DMS153 treated with DMSO at 0.1 percent for 48 hours (cell line): Measurements from ENCODE around the gene PEMT.
"Not testable (repeated sequence)": the region's sequence is repeated elsewhere in the genome, so short reads cannot be mapped to it uniquely, and the experiment has no call there.

Experiments
- DNase-seq: peaks from one replicate; lab custom pipeline; 2025; ENCODE audit not compliant: unreplicated experiment; lab: John Stamatoyannopoulos, UW

PEMT gene, protein sequence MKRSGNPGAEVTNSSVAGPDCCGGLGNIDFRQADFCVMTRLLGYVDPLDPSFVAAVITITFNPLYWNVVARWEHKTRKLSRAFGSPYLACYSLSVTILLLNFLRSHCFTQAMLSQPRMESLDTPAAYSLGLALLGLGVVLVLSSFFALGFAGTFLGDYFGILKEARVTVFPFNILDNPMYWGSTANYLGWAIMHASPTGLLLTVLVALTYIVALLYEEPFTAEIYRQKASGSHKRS

DNA sequence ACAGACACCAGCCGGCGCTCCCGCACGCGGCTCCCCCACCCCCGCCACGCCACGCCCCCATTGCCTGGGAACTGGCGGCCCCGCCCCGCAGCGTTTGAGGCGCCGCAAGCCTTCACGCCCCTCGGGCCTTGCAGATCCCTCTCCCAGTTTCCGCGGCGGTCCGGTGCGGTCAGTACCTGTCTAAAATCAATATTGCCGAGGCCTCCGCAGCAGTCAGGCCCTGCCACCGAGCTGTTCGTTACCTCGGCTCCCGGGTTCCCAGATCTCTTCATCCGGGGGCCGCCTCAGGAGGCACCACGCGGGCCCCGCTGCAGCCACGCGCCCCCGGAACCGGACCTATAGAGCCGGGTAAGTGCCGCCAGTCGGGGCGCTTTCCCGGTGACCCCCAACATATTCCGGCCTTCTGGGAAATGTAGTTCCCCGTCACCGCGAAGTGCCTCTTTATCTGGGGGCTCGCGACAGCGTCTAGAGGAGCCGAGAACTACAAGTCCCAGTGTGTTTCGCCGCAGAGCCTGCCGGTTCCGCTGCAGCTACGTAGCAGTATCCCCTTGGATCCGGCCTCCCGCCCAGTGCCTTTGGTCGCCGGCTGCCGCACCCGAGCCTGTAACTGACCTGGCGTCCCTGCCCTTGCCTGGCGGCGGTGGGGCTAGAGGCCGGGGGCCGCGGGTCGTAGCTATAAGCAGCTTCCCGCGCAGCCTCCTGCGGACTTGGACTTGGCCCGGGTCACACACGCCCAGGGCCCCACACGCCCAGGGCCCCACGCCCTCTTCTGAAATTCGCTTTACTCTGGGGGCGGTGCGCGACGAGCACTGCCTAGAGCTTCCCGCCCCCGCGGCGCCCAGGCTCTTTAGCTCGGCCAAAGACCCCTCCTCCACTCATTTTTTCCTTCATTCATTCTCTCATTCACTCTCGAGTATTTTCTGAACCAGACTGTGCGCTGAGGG is at the start of gene PEMT:
TSS of gene PEMT (minus strand) at position 354 of the 944 bp plus-strand sequence. CDS start at position 272, 82 bp downstream.
- DNase-seq = peak; percentile 77

DNA sequence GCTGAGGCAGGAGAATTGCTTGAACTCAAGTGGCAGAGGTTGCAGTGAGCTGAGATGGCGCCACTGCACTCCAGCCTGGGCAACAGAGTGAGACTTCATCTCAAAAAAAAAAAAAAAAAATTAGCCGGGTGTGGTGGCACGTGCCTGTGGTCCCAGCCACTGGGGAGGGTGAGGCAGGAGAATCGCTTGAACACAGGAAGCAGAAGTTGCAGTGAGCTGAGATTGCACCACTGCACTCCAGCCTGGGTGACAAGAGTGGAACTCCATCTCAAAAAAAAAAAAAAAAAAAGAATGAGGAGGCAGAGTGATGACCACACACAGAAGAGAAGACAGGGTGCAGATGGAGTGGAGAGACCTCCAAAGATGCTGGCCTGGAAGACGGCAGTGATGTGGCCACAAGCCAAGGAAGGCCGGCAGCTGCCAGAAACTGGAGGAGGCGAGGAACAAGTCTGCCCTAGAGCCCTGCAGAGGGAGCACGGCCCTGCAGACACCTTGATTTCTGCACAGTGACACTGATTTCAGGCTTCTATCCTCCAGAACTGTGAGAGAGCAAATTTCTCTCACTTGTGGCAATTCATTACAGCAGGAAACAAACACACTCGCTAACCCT is 48.3 kb upstream of the PEMT start:
- not testable (repeated sequence) for DNase-seq

DNA sequence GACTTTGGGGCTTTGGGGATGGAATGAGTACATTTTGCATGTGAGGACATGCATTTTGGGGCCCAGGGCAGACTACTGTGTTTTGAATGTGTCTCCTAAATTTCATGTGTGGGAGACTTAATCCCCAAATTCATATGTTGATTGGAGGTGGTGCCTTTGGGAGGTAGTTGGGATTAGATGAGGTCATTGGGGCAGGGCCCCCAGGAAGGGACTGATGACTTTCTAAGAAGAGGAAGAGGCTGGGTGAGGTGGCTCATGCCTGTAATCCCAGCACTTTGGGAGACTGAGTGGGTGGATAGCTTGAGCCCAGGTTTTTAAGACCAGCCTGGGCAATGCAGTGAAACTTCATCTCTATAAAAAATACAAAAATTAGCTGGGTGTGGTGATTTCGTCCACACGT is 47.0 kb upstream of the PEMT start:
- DNase-seq = no peak

DNA sequence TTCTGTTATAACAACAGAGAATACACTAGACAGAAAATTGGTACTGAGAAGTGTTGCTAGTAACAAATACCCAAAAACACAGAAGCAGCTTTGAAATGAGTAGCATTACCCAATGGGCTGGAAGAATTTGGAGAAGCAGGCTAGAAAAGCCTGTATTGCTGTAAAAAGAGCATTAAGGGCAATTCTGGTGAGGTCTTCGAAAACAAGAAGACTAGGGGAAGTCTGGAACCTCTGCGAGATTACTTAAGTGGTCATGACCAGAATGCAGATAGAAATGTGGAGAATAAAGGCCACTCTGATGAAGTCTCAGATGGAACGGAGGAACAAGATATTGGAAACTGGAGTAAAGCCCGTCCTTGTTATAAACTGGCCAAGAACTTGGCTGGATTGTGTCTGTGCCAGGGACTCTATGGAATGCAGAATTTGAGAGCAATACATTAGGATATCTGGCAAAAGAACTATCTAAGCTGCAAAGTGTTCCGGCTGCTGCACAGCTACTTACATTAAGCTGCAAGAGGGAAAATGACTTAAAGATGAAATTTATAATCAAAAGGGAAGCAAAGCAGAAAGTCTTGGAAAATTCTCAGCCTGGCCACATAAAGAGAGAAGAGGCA is 44.9 kb upstream of the PEMT start:
- DNase-seq = no peak

DNA sequence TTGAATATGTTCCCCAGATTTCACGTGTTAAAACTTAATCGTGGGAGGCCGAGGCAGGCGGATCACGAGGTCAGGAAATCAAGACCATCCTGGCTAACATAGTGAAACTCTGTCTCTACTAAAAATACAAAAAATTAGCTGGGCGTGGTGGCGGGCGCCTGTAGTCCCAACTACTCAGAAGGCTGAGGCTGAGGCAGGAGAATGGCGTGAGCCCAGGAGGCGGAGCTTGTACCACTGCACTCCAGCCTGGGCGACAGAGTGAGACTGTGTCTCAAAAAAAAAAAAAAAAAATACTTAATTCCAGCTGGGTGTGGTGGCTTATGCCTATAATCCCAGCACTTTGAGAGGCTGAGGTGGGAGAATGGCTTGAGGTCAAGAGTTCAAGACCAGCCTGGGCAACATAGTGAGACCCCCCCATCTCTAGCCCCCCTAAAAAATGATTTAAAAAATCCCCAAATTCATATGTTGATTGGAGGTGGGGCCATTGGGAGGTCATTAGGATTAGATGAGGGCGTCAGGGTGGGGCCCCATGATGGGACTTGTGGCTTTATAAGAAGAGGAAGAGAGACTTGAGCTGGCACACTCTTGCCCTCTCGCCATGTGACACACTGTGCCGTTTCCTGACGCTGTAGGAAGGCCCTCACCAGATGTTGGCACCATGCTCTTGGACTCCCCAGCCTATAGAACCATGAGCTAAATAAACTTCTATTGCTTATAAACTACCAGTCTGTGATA is 44.2 kb upstream of the PEMT start:
- DNase-seq = not testable (repeated sequence)

DNA sequence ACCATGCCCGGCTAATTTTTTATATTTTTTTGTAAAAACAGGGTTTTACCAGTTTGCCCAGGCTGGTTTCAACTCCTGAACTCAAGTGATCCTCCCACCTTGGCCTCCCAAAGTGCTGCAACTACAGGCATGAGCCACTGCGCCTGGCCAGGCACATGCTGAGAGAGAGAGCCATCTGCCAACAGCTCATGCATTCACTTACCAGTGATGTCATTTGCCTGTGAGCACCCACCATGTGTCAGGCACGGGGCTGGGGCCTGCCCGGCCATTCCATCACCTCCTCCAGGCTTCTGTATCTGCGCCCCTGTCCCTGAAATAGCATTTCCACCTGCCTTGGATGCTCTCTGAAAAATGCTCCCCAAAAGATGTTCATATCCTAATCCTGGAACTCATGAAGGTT is 43.6 kb upstream of the PEMT start:
- no peak for DNase-seq

DNA sequence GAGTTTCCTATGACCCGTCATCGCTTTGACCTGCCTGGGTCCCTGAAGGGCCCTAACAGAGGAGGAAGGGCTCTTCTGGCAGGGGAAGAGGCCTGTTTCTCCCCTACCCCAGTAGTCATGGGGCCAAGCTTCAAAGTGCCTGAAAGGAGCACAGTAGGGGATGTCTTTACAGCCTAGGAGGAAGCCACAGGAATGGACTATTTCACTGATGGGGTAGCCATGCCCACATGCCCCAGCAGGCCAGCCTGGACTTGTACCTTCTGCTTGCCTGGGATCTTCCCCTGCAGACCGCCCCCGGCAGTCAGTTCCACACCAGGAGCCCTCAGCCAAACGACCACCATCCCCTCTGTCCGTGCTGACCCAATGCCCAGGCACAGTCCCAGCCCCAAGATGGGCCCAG is 41.8 kb upstream of the PEMT start:
- DNase-seq = no peak

DNA sequence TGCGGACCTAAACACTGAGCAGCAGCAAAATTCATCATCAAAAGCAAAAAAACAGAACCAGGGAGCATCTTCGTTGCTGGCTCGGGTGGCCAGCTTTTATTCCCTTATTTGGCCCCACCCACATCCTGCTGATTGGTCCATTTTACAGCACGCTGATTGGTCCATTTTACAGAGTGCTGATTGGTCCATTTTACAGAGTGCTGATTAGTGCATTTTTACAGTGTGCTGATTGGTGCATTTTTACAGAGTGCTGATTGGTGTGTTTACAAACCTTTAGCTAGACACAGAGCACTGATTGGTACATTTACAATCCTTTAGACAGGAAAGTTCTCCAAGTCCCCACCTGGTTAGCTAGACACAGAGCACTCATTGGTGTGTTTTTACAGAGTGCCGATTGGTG is 41.2 kb upstream of the PEMT start:
- DNase-seq = not testable (repeated sequence)

DNA sequence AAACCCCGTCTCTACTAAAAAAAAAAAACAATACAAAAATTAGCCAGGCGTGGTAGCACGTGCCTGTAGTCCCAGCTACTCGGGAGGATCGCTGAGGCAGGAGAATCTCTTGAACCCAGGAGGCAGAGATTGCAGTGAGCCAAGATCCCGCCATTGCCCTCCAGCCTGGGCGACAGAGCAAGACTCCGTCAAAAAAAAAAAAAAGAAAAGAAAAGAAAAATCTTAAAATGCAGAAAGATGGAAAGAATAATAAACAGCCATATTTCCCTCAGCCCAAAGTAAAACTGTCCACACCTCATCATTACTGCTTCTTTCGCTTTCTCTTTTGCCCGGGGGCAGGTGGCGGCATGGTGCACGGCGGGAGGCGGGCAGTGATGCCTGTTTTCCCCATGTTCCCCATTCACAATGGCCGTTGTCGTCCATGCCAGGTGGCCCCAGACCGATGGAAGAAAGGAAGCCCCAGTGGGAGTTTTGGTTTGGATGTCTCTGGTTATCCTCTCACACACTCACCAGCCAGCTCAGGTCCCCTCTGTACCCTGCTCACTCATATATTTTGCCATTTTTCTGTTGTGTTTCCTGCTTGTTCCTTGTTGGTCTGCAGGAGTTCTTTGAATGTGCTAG is 37.0 kb upstream of the PEMT start:
- DNase-seq = no peak

DNA sequence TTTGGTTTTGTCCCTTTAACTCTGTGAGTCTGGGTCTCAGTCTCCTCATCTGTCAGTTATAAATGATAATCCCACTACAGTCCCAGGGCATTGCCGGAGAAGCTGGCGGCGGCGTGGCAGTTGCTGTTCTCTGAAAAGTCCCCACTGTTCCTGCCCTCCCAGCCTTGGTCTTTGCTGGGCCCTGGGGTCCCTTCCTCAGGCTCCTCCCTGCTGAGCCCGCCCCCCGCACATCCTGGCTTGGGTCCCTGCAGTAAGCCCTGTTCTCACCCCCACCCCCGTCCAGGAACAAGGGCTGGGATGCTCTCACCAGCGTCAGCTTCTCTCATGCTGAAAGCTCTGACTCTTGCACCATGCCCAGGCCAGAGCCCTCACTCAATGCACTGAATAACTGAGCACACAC is 35.3 kb upstream of the PEMT start:
- DNase-seq = no peak

DNA sequence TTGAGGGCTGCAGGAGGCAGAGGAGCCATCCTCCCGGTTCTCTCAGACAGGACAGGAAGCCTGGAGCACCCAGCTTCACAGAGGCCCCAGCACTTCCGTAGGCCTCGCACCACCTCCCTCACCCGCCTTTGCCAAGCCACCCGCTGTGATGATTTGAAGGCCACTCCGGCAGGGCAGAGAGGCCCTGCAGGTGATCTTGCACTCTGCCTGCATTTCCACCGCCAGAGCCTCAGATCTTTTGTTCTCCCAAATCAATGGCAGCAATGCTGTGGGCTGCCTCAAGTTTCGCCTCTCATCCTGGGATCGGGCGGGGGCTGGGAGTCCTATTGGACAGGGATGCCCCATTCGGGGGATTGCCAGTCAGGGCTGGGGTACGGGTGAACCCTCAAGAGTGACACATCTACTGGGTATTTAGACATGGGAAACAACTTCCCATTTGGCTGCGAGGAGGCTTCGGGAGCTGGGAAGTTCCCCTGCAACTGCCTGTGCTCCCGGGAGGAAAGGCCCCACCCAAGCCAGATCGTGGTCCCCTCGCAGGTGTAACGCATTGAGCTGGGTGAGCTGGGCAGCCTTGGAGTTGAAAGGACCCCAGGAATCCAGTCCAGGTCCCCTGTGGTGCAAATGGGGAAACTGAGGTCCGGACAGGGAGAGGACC is 34.8 kb upstream of the PEMT start:
- DNase-seq = peak; percentile 33

DNA sequence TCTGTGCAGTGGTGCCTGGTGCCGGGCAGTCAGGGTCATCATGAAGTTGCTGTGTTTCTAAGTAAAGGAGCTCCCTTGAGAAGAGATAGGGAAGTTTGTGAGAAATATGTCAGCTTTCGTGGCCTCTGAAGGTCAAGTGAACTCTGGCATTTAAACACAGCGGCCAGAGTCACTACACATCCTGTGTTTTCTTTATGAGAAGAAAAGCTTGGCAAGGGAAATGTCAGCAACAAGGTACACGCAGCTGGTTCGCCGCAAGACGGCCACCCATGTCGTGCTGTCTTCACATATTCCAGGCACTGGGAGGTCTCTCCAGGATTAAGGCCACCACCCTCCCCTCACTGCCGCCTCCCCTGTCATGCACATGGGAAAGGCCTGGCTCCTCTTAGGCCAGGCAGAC is 33.2 kb upstream of the PEMT start:
- no peak for DNase-seq

DNA sequence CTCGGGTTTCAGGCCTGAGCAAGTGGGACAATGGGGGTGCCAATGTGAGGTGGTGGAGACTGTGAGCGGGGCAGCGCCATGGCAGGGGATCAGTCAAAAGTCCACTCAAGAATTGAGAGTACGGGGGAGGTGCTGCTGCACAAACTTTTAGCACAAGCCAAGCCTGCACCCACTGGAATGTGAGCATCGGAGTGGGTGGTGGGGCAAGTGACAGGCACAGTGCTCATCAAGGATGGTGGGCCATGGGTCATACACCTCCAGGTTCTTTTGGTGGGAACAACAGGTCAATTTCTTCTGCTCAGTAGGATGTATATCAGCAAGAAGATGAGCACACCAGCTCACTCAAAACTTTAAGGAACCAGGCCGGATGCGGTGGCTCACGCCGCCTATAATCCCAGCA is 32.4 kb upstream of the PEMT start:
- no peak for DNase-seq

DNA sequence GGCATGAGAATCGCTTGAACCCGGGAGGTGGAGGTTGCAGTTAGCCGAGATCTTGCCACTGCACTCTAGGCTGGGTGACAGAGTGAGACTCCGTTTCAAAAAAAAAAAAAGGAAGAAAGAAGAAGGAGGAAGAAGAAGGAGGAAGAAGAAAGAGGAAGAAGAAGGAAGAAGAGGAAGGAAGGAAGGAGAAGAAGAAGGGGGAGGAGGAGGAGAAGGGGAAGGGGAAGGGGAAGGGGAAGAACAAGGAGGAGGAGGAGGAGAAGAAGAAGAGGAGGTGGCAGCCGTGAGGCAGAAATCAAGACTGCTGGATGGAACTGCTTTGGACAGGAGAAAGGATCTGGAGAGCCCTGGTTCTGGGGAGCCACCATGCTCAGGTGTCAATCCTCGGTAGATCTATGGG is 29.7 kb upstream of the PEMT start:
- DNase-seq = no peak

DNA sequence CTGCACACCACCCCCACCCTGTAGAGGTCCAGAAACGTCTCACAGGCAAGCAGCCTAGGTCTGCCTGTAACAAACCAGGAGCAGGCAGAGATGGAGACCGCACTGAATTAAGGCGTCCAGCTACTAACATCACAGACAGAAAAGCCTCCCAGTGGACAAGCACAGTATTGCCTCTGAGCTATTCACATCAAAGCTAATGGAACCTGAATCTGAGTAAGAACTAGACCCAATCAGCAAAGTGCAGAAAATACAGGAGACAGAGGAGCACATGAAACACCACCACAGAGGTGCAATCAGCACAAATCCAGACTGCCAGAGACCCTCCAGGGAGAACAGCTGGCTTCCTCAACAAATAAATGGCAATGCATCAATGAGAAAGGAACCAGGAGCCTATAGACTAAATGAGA is 22.2 kb upstream of the PEMT start:
- peak; percentile 27 for DNase-seq

DNA sequence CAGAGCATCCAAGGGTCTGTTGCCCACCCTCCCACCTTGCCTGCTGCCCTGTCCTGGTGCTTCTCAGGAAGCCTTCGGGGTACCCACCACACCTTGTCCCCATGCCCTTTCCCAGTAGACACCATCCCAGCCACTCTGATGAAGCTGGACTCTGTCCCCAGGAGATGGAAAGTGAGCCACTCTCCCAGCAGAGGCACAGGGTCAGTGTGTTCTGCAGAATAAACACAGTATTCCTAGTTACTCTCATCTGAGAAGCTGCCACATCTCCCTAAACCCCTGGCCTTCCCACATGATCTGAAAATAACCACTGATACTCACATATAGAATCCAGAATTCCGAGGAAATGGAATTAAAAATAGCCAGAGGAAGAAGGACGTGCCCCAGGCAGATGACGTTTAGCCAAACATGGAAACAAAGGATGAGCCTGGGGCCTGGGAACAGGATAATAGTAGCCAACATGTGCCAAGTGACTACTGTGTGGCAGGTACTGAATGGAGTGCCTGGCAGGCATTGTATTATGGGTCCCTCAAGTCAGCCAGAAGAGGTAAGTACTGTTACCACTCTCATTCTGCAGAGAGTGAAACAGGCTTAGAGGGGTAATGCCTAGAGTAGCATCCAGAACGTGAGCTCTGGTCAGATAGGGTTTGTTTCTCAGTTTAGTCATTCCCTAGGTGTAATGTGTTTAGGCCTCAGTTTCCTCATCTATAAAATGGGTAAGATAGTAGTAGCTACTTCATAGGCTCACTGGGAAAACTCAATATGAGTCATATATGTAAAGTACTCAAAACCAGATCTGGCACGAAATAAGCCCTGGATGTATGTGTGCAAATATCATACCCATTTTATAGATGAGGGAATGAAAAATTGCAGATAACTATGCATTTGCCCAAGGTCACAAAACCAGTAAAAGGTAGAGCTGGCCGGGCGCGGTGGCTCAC is 20.8 kb upstream of the PEMT start:
- no peak for DNase-seq

DNA sequence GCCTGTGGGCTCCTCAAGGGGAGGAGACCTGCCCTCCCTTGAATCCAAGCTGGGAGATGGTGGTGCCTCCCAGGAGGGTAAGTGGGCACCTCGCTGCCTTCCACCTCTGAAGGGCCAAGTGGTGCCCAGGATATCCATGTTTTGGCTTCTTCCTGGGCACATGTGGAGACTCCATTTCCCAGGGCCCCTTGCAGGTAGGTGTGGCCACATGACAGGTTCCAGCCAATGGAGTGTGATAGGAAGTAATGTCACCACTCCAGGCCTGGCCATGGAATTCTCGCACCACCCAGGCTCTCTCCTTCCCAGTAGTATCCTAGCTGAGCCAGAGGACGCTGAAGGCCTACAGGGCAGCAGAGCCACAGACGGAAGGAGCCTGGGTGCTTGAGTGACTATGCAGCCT is 17.6 kb upstream of the PEMT start:
- DNase-seq = no peak

DNA sequence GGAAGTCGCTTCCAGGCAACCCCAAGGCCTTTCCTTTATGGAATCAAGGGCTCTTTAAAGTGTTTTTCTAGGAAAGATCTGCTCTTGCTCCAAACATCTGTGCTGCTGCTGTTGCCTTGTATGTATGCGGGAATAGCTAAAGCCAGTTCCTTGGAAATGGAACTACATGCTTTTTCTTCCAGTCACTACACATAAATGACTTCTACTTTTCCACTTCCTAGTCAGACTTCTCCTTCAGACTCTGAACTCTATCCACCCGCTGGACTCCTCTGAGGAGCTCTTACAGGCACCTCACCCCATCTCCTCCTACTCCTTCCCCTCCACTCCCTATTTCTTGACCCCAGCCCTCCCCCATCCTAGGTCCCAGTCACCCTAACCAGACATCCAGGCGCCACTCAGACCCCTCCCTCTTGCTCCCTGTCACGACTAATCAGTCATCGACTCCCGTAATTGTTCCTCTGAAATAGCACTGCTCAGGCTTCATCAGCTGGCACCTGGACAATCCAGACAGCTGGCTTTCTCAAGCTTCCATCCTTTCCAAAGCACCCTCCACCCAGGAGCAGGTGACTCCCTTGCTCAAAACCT is 15.0 kb upstream of the PEMT start:
- DNase-seq = no peak

DNA sequence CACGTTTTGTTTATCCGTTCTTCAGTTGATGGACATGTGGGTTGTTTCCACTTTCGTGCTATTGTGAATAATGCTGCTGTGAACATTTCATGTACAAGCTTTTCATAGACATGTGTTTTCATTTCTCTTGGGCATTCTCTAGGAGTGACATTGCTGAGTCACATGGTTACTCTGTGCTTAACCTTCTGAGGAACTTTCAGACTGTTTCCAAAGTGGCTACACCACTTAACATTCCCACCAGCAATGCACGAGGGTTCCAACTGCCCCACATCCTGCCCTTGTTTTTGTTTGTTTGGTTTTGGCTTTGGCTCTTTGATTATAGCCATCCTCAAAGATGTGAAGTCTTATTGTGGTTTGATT is 14.2 kb upstream of the PEMT start:
- no peak for DNase-seq
